ENCODE data around the gene NRBP1.

GRCh38 chr2:27422958-27423357 is 5.5 kb upstream of the NRBP1 start:
- TF ChIP-seq CTCF (IDR thresholded peaks at IDR 0.05; ENCODE audit: insufficient read depth, low read length, poor library complexity, severe bottlenecking) (no peak), EZH2phosphoT487 (conservative IDR thresholded peaks at IDR 0.05; ENCODE audit: low read length) (no peak)

Data from SU-DHL-6 (cell line).